AG04449 (cell line): ENCODE results near the gene ADGB.

ENCODE experiments used
- CTCF ChIA-PET: fragments of 350-600 bp; formaldehyde crosslinking; extraction: SDS; loops from one replicate; lab custom pipeline; 2021; ENCODE audit warnings: antibody characterized with exemption; lab: Yijun Ruan, JAX
- POLR2A ChIA-PET: fragments of 400-600, 350-600 bp; formaldehyde crosslinking; extraction: SDS; loops from one replicate; lab custom pipeline; 2020; ENCODE audit warnings: antibody characterized with exemption, inconsistent platforms; lab: Yijun Ruan, JAX
- DNase-seq: peaks from one replicate; pipeline ENCODE4 v3.0.0-alpha.2; 2010; ENCODE audit warnings: low read depth, low spot score
- H3K4me3 ChIP-seq: 2 replicates; pipeline ENCODE4 v1.5.1; 2011; ENCODE audit warnings: low read depth, mild to moderate bottlenecking, control low read depth, low read length
- CTCF ChIP-seq: IDR thresholded peaks from one replicate; pipeline ENCODE4 v1.5.1; 2011; ENCODE audit warnings: mild to moderate bottlenecking, moderate library complexity, low read length, control low read depth, inconsistent platforms; ENCODE audit not compliant: insufficient read depth; ENCODE audit errors: missing control alignments

ADGB gene

GRCh38 chr6:146697921-146698320 lies 99.1 kb downstream of the ADGB start:
- TF ChIP-seq CTCF = no peak
- CTCF ChIA-PET = interaction anchor here (1.4 to 5.8 kb wide), 5 partner anchors 133 to 773 kb away, joined by 3 to 49 read pairs (median 4); partner anchors contain the start of gene RAB32
- DNase-seq = no peak
- POLR2A ChIA-PET = interaction anchor here (0.6 kb wide), 1 partner anchor 18 kb away, joined by 9 read pairs; no protein-coding TSS in a partner anchor
- H3K4me3 ChIP-seq = no peak overlapping the region

GRCh38 chr6:146700078-146700686 lies 101.4 kb downstream of the ADGB start:
- POLR2A ChIA-PET = no interaction called here
- TF ChIP-seq CTCF = peak; percentile 54
- no peak overlapping the region for H3K4me3 ChIP-seq
- DNase-seq = peak; percentile 47
- CTCF ChIA-PET = interaction anchor here (1.2 to 5.8 kb wide), 6 partner anchors 156 to 1065 kb away, joined by 3 to 49 read pairs (median 6); partner anchors contain the start of gene RAB32

GRCh38 chr6:146701632-146702031 lies 102.9 kb downstream of the ADGB start:
- ChIA-PET POLR2A (no interaction called here), CTCF (interaction anchor here (1.2 to 5.8 kb wide), 3 partner anchors 16 to 772 kb away, joined by 3 to 49 read pairs (median 18); partner anchors contain the start of gene RAB32)
- no peak for TF ChIP-seq CTCF
- DNase-seq = no peak
- no peak overlapping the region for H3K4me3 ChIP-seq

GRCh38 chr6:146709036-146709622 lies 110.4 kb downstream of the ADGB start:
- ChIA-PET POLR2A (no interaction called here), CTCF (no interaction called here)
- no peak for DNase-seq
- no peak overlapping the region for H3K4me3 ChIP-seq
- no peak for TF ChIP-seq CTCF

- ChIA-PET CTCF (no interaction called here), POLR2A (no interaction called here)
These were observed 120.6 kb downstream of the ADGB start for GRCh38 chr6:146719387-146719786.

More at GRCh38 chr6:146719387-146719786, 120.6 kb downstream of the ADGB start:
- no peak for DNase-seq
- no peak for TF ChIP-seq CTCF
- no peak overlapping the region for H3K4me3 ChIP-seq
